ENCODE results near the gene CNNM4.

The CNNM4 gene

GRCh38 chr2:96760036-96760985 is at the start of gene CNNM4:
Gene CNNM4 (plus strand): TSS chr2:96760902. CDS start chr2:96761000, 98 bp downstream.
- peak; percentile 51 for DNase-seq (ENCODE audit: low read depth)

- no peak for DNase-seq (ENCODE audit: low read depth)
Measured at GRCh38 chr2:96710985-96711384, 49.7 kb upstream of the CNNM4 start.

GRCh38 chr2:96715658-96716057 is 45.0 kb upstream of the CNNM4 start:
- DNase-seq (ENCODE audit: low read depth), result no peak

- no peak for DNase-seq (ENCODE audit: low read depth)
Measured at GRCh38 chr2:96716388-96716787, 44.3 kb upstream of the CNNM4 start.

GRCh38 chr2:96726131-96726530 is 34.6 kb upstream of the CNNM4 start:
- DNase-seq (ENCODE audit: low read depth), result no peak

- no peak for DNase-seq (ENCODE audit: low read depth)
Measured at GRCh38 chr2:96727431-96727830, 33.3 kb upstream of the CNNM4 start.

- DNase-seq (ENCODE audit: low read depth), result no peak
Measured at GRCh38 chr2:96729748-96730147, 31.0 kb upstream of the CNNM4 start.

- DNase-seq (ENCODE audit: low read depth), result no peak
Measured at GRCh38 chr2:96730212-96730611, 30.5 kb upstream of the CNNM4 start.

- no peak for DNase-seq (ENCODE audit: low read depth)
Measured at GRCh38 chr2:96733931-96734330, 26.8 kb upstream of the CNNM4 start.

GRCh38 chr2:96734880-96735583 is 25.7 kb upstream of the CNNM4 start:
- no peak for DNase-seq (ENCODE audit: low read depth)

GRCh38 chr2:96737251-96737650 is 23.5 kb upstream of the CNNM4 start:
- DNase-seq (ENCODE audit: low read depth), result no peak

- no peak for DNase-seq (ENCODE audit: low read depth)
Measured at GRCh38 chr2:96737831-96738230, 22.9 kb upstream of the CNNM4 start.

- DNase-seq (ENCODE audit: low read depth), result no peak
Measured at GRCh38 chr2:96739076-96739632, 21.5 kb upstream of the CNNM4 start.

GRCh38 chr2:96739633-96740428 is 20.9 kb upstream of the CNNM4 start, which contains the start of gene LMAN2L:
Gene LMAN2L (minus strand): TSS chr2:96740064. CDS start chr2:96740040, 24 bp downstream.
- peak; percentile 83 for DNase-seq (ENCODE audit: low read depth)

GRCh38 chr2:96747061-96747617 is 13.6 kb upstream of the CNNM4 start:
- no peak for DNase-seq (ENCODE audit: low read depth)

GRCh38 chr2:96751800-96752199 is 8.9 kb upstream of the CNNM4 start:
- no peak for DNase-seq (ENCODE audit: low read depth)

GRCh38 chr2:96753661-96754282 is 6.9 kb upstream of the CNNM4 start:
- DNase-seq (ENCODE audit: low read depth), result no peak

GRCh38 chr2:96754317-96754716 is 6.4 kb upstream of the CNNM4 start:
- no peak for DNase-seq (ENCODE audit: low read depth)

- DNase-seq (ENCODE audit: low read depth), result no peak
Measured at GRCh38 chr2:96756788-96757476, 3.8 kb upstream of the CNNM4 start.

- DNase-seq (ENCODE audit: low read depth), result no peak
Measured at GRCh38 chr2:96757477-96757860, 3.2 kb upstream of the CNNM4 start.

GRCh38 chr2:96758987-96759386 is 1.7 kb upstream of the CNNM4 start:
- DNase-seq (ENCODE audit: low read depth), result no peak

All from non-pigmented ciliary epithelial cell (primary cell).